Measurements from ENCODE around the gene DIP2C. TPM values are rescaled to one million over a fixed set of nuclear protein-coding genes. Genes with fewer than 3 reads are reported as not detected.
"Not testable (repeated sequence)": the region's sequence is repeated elsewhere in the genome, so short reads cannot be mapped to it uniquely, and the experiment has no call there.

The DIP2C gene
- total RNA-seq, 1 donor from 2014 or later, result 0.53 TPM

GRCh38 chr10:712575-712974, 23.1 kb upstream of the DIP2C start:
- Histone ChIP-seq H3K27me3 (ENCODE audit: control insufficient read depth, insufficient read depth, low read length) (no peaks in the 10 kb centered on the region), H3K4me3 (ENCODE audit: low read depth, low read length) (no peak overlapping the region), H3K36me3 (ENCODE audit: control insufficient read depth, insufficient read depth, low read length) (no peaks in the 10 kb centered on the region)
- FAIRE-seq (no peak), DNase-seq (ENCODE audit: low read depth) (no peak)
- TF ChIP-seq CTCF (IDR thresholded peaks at IDR 0.05; ENCODE audit: insufficient read depth, low read length, severe bottlenecking), result no peak

- no peak for FAIRE-seq
- Histone ChIP-seq H3K4me3 (ENCODE audit: low read depth, low read length) (no peak overlapping the region), H3K36me3 (ENCODE audit: control insufficient read depth, insufficient read depth, low read length) (no peaks in the 10 kb centered on the region), H3K27me3 (ENCODE audit: control insufficient read depth, insufficient read depth, low read length) (no peaks in the 10 kb centered on the region)
- no peak for TF ChIP-seq CTCF (IDR thresholded peaks at IDR 0.05; ENCODE audit: insufficient read depth, low read length, severe bottlenecking)
- peak; percentile 6 for DNase-seq (ENCODE audit: low read depth)
These were observed 22.6 kb upstream of the DIP2C start for GRCh38 chr10:712089-712488.

GRCh38 chr10:707861-708260, 18.4 kb upstream of the DIP2C start:
- Histone ChIP-seq H3K27me3 (ENCODE audit: control insufficient read depth, insufficient read depth, low read length) (no peaks in the 10 kb centered on the region), H3K36me3 (ENCODE audit: control insufficient read depth, insufficient read depth, low read length) (no peaks in the 10 kb centered on the region), H3K4me3 (ENCODE audit: low read depth, low read length) (no peak overlapping the region)
- no peak for TF ChIP-seq CTCF (IDR thresholded peaks at IDR 0.05; ENCODE audit: insufficient read depth, low read length, severe bottlenecking)
- FAIRE-seq (no peak), DNase-seq (ENCODE audit: low read depth) (no peak)

GRCh38 chr10:707456-707855, 18.0 kb upstream of the DIP2C start:
- FAIRE-seq, result no peak
- no peak for DNase-seq (ENCODE audit: low read depth)
- Histone ChIP-seq H3K36me3 (ENCODE audit: control insufficient read depth, insufficient read depth, low read length) (no peaks in the 10 kb centered on the region), H3K27me3 (ENCODE audit: control insufficient read depth, insufficient read depth, low read length) (no peaks in the 10 kb centered on the region), H3K4me3 (ENCODE audit: low read depth, low read length) (no peak overlapping the region)
- TF ChIP-seq CTCF (IDR thresholded peaks at IDR 0.05; ENCODE audit: insufficient read depth, low read length, severe bottlenecking), result no peak

GRCh38 chr10:703118-703517, 13.7 kb upstream of the DIP2C start:
- Histone ChIP-seq H3K4me3 (ENCODE audit: low read depth, low read length) (no peak overlapping the region), H3K27me3 (ENCODE audit: control insufficient read depth, insufficient read depth, low read length) (no peaks in the 10 kb centered on the region), H3K36me3 (ENCODE audit: control insufficient read depth, insufficient read depth, low read length) (no peaks in the 10 kb centered on the region)
- TF ChIP-seq CTCF (IDR thresholded peaks at IDR 0.05; ENCODE audit: insufficient read depth, low read length, severe bottlenecking), result no peak
- no peak for FAIRE-seq
- DNase-seq (ENCODE audit: low read depth), result no peak

GRCh38 chr10:700183-700582, 10.7 kb upstream of the DIP2C start:
- not testable (repeated sequence) for H3K27me3 ChIP-seq (ENCODE audit: control insufficient read depth, insufficient read depth, low read length); DNase-seq (ENCODE audit: low read depth)
- peak; percentile 99 for FAIRE-seq

More at GRCh38 chr10:700183-700582, 10.7 kb upstream of the DIP2C start:
- not testable (repeated sequence) for H3K4me3 ChIP-seq (ENCODE audit: low read depth, low read length); H3K36me3 ChIP-seq (ENCODE audit: control insufficient read depth, insufficient read depth, low read length)

Data from bronchial epithelial cell (primary cell).